Heart left ventricle (tissue), 16 donors: ENCODE data around the gene PGBD5. TPM values are rescaled to one million over a fixed set of nuclear protein-coding genes. Genes with fewer than 3 reads are reported as not detected.
A peak's percentile ranks its signal among the peaks of the same experiment; 100 is the strongest.

Experiments
- ATAC-seq, 4 donors: fragments of 200-7000 bp; cut with Tn5 transposase; one replicate each; pipeline ENCODE4 v1.9.1; 2020 to 2022; ENCODE audit warnings: moderate library complexity in 4 of 4, mild to moderate bottlenecking in 3 of 4, moderate number of reproducible peaks in 1 of 4
- DNase-seq, 5 donors: peaks; one replicate each; pipeline ENCODE4 v3.0.0-alpha.2; 2020
- H3K27ac ChIP-seq, 12 donors: fragments of 200-600 bp; sonication (generic) in 4 of 12; one replicate each; pipeline versions ENCODE4 v1.5.0 to v1.8.0; 2016 to 2022; ENCODE audit warnings: mild to moderate bottlenecking in 2 of 12
- H3K27me3 ChIP-seq, 9 donors: fragments of 200-600 bp; sonication (generic) in 2 of 9; one replicate each; pipeline versions ENCODE4 v1.5.1 to v1.8.0; 2016 to 2022; ENCODE audit warnings: mild to moderate bottlenecking in 3 of 9
- H3K36me3 ChIP-seq, 9 donors: fragments of 200-600 bp; sonication (generic) in 2 of 9; one replicate each; pipeline versions ENCODE4 v1.5.0 to v1.8.0; 2018 to 2022; ENCODE audit warnings: mild to moderate bottlenecking in 2 of 9
- H3K4me1 ChIP-seq, 12 donors: fragments of 200-600 bp; sonication (generic) in 4 of 12; one replicate each; pipeline versions ENCODE4 v1.5.0 to v1.8.0; 2016 to 2022; ENCODE audit warnings: mild to moderate bottlenecking in 3 of 12
- H3K4me3 ChIP-seq, 12 donors: fragments of 200-600 bp; sonication (generic) in 4 of 12; one replicate each; pipeline versions ENCODE4 v1.5.0 to v1.8.0; 2017 to 2022; ENCODE audit warnings: mild to moderate bottlenecking in 9 of 12, moderate library complexity in 4 of 12
- H3K9me3 ChIP-seq, 12 donors: fragments of 200-600 bp; sonication (generic) in 4 of 12; one replicate each; pipeline versions ENCODE4 v1.5.0 to v1.8.0; 2016 to 2022; ENCODE audit warnings: mild to moderate bottlenecking in 1 of 12
- POLR2A ChIP-seq, 2 donors: fragments of 450-650 bp; IDR thresholded peaks; one replicate each; pipeline ENCODE4 v1.6.1; 2017; ENCODE audit warnings: antibody characterized with exemption in 2 of 2, mild to moderate bottlenecking in 2 of 2, moderate library complexity in 2 of 2
- WGBS, 4 donors: extraction: QIAGEN DNeasy Blood & Tissue Kit in 2 of 4; methylation state at CpG; one replicate each; pipeline versions ENCODE4 v1.1.5 to v1.1.7; 2013 to 2018; 5-methylcytosine and 5-hydroxymethylcytosine counted together
- intact Hi-C, 10 donors: fragments of 100-400 bp; cut with DNase I; formaldehyde crosslinking; loops; one replicate each; pipeline versions ENCODE4 v1.11.1 to v1.14.2; 2022
- polyA plus RNA-seq, 2 donors: library from polyadenylated mRNA; stranded (reverse); fragments of 200-250 nt; gene quantifications; one replicate each; pipeline ENCODE4 v1.2.3, GENCODE V29; 2013
- total RNA-seq, 9 donors: library from RNA; depleted of rRNA in 2 of 9; stranded (reverse); fragments of >200 nt in 2 of 9; fragmentation: NEBNext Ultra II Directional in 3 of 9; extraction: Animal tissue kit (Norgen Biotek cat#: 25700) in 3 of 9; gene quantifications; one replicate each; pipeline versions ENCODE4 v1.1.0 to v1.2.4, GENCODE V29; 2016 to 2023
- TF ChIP-seq, protein P1 (sequence below), 12 donors: fragments of 200-600 bp; sonication (generic) in 4 of 12; IDR thresholded peaks; one replicate each; pipeline versions ENCODE4 v1.5.0 to v1.8.0; 2018 to 2022; ENCODE audit warnings: antibody characterized with exemption in 12 of 12, mild to moderate bottlenecking in 5 of 12
- donor health status: ischemic (EF 13 %, LVEDD 7.1; RV severe dilation, severe dysfunction).
- donor health status: healthy with polysubstance abuse.
- donor health status: DM: no; HTN: yes; CAD: no.
- donor health status: DM: no; HTN: no; CAD: no.
- donor health status: ischemic (EF 25% LVEDD 6.9; RV normal size, moderate dysfunction).
- donor health status: ischemic (EF 25% LVEDD 5.7; RV mildly dilated, moderate dysfunction).
- donor health status: healthy.
- donor health status: DM: yes; HTN: yes; CAD: no.
- donor health status: ischemic (EF 35%, LVEDD 5.7; RV mildly dilated, moderate dysfunction).
- donor health status: nonischemic (EF 11% LVEDD 7.7; RV severe dilation, severe dysfunction).
- donor health status: DM: yes; HTN: yes; CAD: no.
- donor health status: PGD.
- donor health status: ischemic (EF 29% LVEDD 5.4; RV normal size, mild dysfunction).
- donor health status: nonischemic (EF 23%, LVEDD 6.1; RV moderate dilation, normal function).

PGBD5 gene
- total and polyA plus RNA-seq, 11 donors = 1.3 to 16.1 (median 6.3) TPM

DNA sequence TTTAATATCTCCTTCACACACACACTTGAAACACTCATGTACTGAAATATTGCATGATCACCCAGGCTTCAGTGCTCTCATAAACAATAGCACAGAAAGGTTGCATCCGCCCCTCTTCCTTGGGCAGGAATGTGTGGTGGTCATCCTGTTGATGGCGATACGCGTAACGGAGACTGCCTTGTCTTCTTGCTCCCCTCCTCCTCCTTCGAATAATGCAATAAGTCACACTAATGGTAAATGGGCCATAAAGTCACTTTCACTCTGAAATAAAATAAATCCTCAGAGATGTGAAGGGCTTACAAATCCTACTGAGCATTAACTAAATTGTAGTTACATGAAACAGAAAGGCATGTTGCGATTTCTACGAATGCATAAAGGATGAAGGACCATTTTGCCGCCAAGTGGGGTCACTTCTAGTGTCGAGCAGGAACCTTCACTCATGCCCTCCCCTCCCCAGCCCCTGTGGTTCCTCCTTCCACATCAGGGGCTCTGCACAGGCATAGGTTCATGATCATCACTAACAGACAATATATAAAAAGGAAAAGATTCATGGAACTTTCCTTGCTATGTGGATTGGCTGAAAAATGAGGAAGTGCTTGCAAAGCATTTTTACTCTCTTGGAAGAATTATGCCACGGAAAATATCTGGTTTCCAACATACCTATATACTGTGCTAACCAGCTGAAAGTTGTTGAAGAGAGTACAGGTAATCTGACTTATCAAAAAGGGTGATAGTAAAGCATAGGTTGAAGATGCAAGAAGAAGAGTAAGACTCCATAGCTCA lies 1.2 kb upstream of the PGBD5 start:
- no peak for DNase-seq
- 51 to 60% (median 53%) methylated on average over 11 of the region's 11 CpGs for WGBS, 4 donors
- no peaks in the 10 kb centered on the region for H3K36me3 ChIP-seq
- peaks cover 0 to 60% (median 24%) of the 10 kb centered on the region in 9 donors for H3K27me3 ChIP-seq
- H3K9me3 ChIP-seq = no peaks in the 10 kb centered on the region
- H3K27ac ChIP-seq = no peak overlapping the region
- TF ChIP-seq, protein P1, sequence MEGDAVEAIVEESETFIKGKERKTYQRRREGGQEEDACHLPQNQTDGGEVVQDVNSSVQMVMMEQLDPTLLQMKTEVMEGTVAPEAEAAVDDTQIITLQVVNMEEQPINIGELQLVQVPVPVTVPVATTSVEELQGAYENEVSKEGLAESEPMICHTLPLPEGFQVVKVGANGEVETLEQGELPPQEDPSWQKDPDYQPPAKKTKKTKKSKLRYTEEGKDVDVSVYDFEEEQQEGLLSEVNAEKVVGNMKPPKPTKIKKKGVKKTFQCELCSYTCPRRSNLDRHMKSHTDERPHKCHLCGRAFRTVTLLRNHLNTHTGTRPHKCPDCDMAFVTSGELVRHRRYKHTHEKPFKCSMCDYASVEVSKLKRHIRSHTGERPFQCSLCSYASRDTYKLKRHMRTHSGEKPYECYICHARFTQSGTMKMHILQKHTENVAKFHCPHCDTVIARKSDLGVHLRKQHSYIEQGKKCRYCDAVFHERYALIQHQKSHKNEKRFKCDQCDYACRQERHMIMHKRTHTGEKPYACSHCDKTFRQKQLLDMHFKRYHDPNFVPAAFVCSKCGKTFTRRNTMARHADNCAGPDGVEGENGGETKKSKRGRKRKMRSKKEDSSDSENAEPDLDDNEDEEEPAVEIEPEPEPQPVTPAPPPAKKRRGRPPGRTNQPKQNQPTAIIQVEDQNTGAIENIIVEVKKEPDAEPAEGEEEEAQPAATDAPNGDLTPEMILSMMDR (IDR thresholded peaks at IDR 0.05) = no peak
- no peak for TF ChIP-seq POLR2A (IDR thresholded peaks at IDR 0.05)
- ATAC-seq = no peak
- intact Hi-C loops = no loop called here
- peak overlapping the region in 1 of 12 donors; percentile 42 for H3K4me3 ChIP-seq
- peaks cover 0 to 25% (median 11%) of the 10 kb centered on the region in 12 donors for H3K4me1 ChIP-seq

DNA sequence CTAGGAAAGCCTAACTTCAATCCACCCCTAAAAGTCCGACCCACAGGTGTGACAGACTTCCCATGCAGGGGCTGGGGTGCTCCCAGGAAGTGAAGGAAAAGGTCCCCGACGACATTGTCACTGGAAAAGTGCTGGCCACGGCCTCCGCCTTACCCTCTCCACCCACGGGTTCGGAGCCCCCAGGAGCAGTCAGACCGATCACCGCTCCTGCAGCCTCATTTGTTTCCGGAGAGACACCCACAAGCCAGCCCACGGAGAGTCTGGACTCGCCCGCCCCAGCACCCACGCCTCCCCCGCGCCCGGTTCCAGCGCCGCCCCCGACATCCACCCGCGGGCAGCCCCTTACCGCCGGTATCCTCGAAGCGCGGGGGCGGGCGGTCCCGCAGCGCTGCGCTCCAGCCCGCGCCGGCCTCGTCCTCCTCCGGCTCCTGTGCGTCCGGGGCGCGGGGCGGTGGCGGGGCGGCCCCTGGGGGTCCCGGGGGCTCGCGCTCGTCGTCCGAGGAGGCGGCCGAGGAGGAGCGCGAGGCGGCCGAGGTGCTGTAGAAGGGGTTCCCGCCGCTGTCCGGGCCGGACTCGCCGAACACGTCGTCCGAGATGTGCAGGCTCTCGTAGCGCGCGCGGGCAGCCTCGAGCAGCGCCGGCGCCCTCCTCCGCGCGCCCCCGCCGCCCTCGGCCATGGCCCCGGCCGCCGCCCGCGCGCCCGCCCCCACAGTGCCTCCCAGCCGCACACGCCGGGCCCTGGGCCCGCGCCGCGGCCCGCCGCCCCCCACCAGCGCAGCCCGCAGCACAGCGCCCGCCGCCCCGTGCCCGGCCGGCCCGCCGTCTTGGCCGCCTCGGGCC lies 660 bp downstream of the PGBD5 start:
- Histone ChIP-seq H3K36me3 (no peaks in the 10 kb centered on the region), H3K4me1 (peaks cover 0 to 25% (median 11%) of the 10 kb centered on the region in 12 donors), H3K9me3 (no peaks in the 10 kb centered on the region), H3K4me3 (peak overlapping the region; percentile 9 to 81 (median 46)), H3K27me3 (peaks cover 0 to 69% (median 24%) of the 10 kb centered on the region in 9 donors), H3K27ac (no peak overlapping the region)
- DNase-seq = peak in 1 of 5 donors; percentile 63
- WGBS, 4 donors = 1 to 3% (median 1%) methylated on average over 44 to 108 of the region's 108 CpGs
- intact Hi-C loops = no loop called here
- no peak for ATAC-seq
- TF ChIP-seq POLR2A (IDR thresholded peaks at IDR 0.05) = no peak

DNA sequence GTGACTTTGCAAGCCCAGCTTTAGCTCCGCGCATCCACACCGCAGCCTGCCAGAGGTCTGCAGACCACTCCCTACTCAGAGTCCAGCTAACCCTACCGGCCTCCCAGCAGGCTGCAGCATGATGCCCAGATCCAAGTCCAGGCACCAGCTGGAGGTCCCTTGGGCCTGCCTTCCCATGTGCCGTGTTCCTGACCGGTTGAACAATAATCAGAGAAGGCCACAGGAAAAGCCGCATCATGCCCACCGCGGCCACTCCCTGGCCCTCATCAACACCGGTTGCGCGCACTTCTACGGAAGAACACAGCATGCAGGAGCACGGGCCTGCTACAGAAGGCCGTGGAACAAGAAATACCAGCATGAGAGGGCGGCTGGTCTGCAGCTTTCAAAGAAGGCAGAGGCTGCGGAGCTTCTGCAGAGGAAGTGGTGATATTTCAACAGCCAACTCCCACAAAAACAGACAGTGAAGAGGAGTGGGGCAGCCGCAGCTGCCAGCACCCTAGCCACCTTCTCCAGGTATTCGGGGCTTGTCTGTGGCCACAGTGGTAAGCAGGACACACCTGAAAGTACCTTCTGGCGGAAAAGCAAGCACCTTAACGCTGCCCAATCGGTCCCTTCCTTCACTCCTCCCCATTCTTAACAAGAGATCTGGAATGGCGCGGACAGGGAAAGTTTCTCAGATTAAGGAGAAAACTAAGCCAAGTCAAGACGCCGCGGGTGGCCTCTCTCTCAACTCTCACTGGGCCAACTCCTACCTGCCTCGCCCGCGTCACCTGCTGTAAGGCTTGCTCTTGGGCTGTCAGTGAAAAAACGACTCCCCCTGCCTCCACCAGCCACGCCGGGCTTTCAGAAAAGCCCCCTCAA lies 1.5 kb downstream of the PGBD5 start:
- Histone ChIP-seq H3K4me3 (peak overlapping the region in 11 of 12 donors; percentile 9 to 67 (median 48)), H3K9me3 (no peaks in the 10 kb centered on the region), H3K27ac (no peak overlapping the region), H3K36me3 (no peaks in the 10 kb centered on the region), H3K27me3 (peaks cover 0 to 72% (median 24%) of the 10 kb centered on the region in 9 donors), H3K4me1 (peaks cover 0 to 22% (median 10%) of the 10 kb centered on the region in 12 donors)
- TF ChIP-seq POLR2A (IDR thresholded peaks at IDR 0.05) = no peak
- TF ChIP-seq, protein P1 (IDR thresholded peaks at IDR 0.05) = no peak
- ATAC-seq (no peak), DNase-seq (no peak)
- intact Hi-C loops = no loop called here
- 11 to 29% (median 17%) methylated on average over 26 to 33 of the region's 33 CpGs for WGBS, 4 donors

DNA sequence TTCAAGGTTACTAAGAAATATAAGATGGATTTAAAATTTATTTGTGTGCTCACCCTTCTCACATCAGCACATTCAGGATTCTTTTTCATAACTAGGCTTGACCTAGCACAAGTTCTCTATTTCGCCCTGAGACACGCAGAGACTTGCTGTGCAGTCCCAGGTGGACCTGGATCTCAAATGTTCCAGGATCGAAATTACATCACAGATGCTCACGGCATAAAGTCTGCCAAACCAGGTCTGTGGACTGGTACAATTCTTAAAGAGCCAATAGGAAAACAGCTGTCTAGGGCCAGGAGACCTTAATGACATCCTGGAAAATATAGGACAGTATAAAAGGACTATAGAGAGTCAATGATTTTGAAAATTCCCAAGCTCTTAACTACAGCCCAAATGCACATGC lies 2.2 kb downstream of the PGBD5 start:
- TF ChIP-seq, protein P1 (IDR thresholded peaks at IDR 0.05) = no peak
- intact Hi-C loops = no loop called here
- no peaks in the 10 kb centered on the region for H3K9me3 ChIP-seq
- ATAC-seq (no peak), DNase-seq (no peak)
- WGBS, 4 donors = 82 to 89% (median 82%) methylated on average over 4 of the region's 4 CpGs
- H3K27me3 ChIP-seq = peaks cover 0 to 72% (median 24%) of the 10 kb centered on the region in 9 donors
- H3K27ac ChIP-seq = no peak overlapping the region
- no peak overlapping the region for H3K4me3 ChIP-seq
- peaks cover 0 to 22% (median 9%) of the 10 kb centered on the region in 12 donors for H3K4me1 ChIP-seq
- H3K36me3 ChIP-seq = no peaks in the 10 kb centered on the region
